WI38 (cell line): Measurements from ENCODE around the gene TNF.

ENCODE experiments used
- H3K4me3 ChIP-seq: 2 replicates; pipeline ENCODE4 v1.5.1; 2011; ENCODE audit warnings: low read depth, mild to moderate bottlenecking, control low read depth, low read length
- CTCF ChIP-seq: IDR thresholded peaks from 2 replicates; pipeline ENCODE4 v1.5.1; 2012; ENCODE audit warnings: low read depth, mild to moderate bottlenecking, control low read depth, low read length

The TNF gene

DNA sequence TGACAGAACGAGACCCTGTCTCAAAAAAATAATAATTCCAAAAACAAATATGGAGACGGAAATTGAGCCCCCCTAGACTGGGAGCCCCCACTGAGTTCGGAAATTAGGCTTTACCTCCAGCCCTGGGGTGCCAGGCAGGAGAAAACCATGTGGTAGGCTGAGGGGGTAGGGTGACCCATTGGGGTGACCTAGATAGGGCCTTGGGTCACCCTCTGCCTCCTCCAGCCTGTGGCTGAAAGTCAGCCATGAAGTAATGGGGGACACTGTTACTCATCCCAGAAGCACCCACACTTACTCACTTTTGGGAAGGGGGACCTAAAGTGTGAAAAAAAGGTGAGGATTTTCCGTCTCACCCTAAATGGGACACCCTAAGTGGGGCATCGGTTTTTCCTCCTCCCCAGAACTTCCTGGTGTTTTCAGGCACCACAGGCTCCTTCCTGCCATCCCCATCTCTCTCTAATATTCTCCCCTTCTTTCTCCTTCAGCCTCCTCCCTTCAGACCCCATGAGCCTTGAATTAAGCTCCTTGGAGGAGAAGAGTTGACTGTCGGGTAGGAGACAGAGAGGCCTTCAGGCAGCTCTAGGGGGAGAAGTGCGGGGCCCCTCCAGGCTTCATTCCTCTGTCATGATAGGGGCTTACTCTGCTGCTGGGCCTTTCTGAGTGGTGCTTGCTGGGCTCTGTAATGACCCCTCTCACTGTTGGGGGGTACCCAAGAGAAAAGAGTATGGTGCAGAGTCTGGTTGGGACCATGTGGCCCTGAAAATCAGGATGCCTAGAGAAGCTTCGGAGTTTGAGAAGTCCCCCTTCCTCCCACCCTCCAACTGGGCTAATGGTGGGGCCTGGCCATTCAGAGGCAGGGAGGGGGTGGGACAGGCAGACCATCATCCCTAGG, 4.4 kb downstream of the TNF start:
- no peak for TF ChIP-seq CTCF
- no peak overlapping the region for H3K4me3 ChIP-seq

- peak overlapping the region; percentile 79 for H3K4me3 ChIP-seq
- no peak for TF ChIP-seq CTCF
Measured at GRCh38 chr6:31580438-31580740, 5.0 kb downstream of the TNF start.

- peak; percentile 94 for TF ChIP-seq CTCF
- peak overlapping the region; percentile 79 for H3K4me3 ChIP-seq
Measured at GRCh38 chr6:31580807-31581433, 5.6 kb downstream of the TNF start.

- H3K4me3 ChIP-seq = peak overlapping the region; percentile 79
Measured at GRCh38 chr6:31581434-31582229, 6.3 kb downstream of the TNF start.

GRCh38 chr6:31582230-31582643, 6.9 kb downstream of the TNF start, which contains the start of gene LTB:
LTB (minus strand) TSS chr6:31582424; CDS start chr6:31582417, 7 bp downstream.
- H3K4me3 ChIP-seq = peak within 1 kb of the TSS; percentile 79
- no peak for TF ChIP-seq CTCF

More at GRCh38 chr6:31581434-31582229, 6.3 kb downstream of the TNF start:
- no peak for TF ChIP-seq CTCF

- H3K4me3 ChIP-seq = no peak overlapping the region
- peak; percentile 35 for TF ChIP-seq CTCF
Measured at GRCh38 chr6:31585491-31585890, 10.1 kb downstream of the TNF start.

GRCh38 chr6:31586008-31586407, 10.6 kb downstream of the TNF start, which contains the start of gene LST1:
LST1 (plus strand) TSS chr6:31586277; CDS start chr6:31587300, 1,023 bp downstream.
- no peak within 1 kb of the TSS for H3K4me3 ChIP-seq
- no peak for TF ChIP-seq CTCF
